Measurements from ENCODE around the gene RBBP8NL.

RBBP8NL gene

DNA sequence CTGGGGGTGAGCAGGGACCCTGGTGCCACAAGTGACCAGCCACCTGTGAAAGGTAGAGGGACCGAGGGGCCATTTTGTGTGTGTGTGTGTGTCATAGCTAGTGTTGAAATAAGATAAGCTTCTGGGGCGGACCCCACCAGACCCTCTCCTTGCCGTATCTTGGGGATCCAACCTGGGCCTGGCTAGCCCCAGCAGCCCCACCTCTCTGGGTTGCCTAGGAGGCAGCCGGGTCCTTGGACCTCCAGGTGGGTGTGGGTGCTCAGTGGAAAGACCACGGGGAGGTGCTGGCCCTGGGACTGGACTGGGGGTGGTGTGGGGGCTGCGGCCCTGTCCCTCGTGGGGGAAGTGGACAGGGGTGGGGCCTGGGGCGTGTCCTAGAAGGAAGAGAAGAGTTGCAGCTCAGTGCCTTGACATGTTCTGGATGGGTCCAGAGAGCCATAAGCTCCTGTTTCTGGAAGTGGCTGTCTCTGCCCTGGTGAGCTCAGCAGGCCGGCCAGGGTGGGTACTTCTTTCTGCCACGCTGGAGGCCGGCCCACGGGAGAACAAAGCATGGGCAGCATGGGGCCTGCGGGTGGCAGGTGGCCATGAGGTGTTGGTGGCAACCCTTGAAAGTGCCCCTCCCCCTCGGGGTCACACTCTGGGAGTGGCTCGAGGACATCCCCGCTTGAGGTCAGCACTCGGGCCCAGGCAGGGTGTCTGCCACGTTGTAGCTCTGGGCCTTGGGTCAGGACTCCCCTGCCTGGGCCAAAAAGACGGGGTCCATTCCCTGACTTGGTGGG is 8.4 kb downstream of the RBBP8NL start:
- Histone ChIP-seq H3K36me3 (ENCODE audit: insufficient read depth, low read length) (no peaks in the 10 kb centered on the region), H3K79me2 (ENCODE audit: insufficient read depth, low read length) (no peaks in the 10 kb centered on the region), H3K4me3 (ENCODE audit: low read depth, low read length, poor library complexity, severe bottlenecking) (no peak overlapping the region), H3K9me3 (ENCODE audit: low read length) (no peaks in the 10 kb centered on the region), H2AFZ (ENCODE audit: low read length) (no peak overlapping the region), H3F3A (ENCODE audit: insufficient read depth, low read length) (no peaks in the 10 kb centered on the region), H3K27ac (ENCODE audit: low read depth, low read length, poor library complexity, severe bottlenecking) (no peak overlapping the region), H3K4me2 (ENCODE audit: low read length) (no peak overlapping the region), H3K4me1 (ENCODE audit: insufficient read depth, low read length, severe bottlenecking) (no peaks in the 10 kb centered on the region), H3K9me2 (ENCODE audit: low read depth, low read length) (no peaks in the 10 kb centered on the region), H3K9ac (ENCODE audit: low read length) (no peak overlapping the region), H3K27me3 (ENCODE audit: insufficient read depth, low read length) (0 out of 2 replicates have a peak, but pooled peaks cover 7% of the 10 kb centered on the region), H4K20me1 (ENCODE audit: insufficient read depth, low read length) (no peaks in the 10 kb centered on the region)
- TF ChIP-seq EZH2 (IDR thresholded peaks at IDR 0.05; ENCODE audit: borderline replicate concordance, low read length): no peak
- TF ChIP-seq, protein P1, sequence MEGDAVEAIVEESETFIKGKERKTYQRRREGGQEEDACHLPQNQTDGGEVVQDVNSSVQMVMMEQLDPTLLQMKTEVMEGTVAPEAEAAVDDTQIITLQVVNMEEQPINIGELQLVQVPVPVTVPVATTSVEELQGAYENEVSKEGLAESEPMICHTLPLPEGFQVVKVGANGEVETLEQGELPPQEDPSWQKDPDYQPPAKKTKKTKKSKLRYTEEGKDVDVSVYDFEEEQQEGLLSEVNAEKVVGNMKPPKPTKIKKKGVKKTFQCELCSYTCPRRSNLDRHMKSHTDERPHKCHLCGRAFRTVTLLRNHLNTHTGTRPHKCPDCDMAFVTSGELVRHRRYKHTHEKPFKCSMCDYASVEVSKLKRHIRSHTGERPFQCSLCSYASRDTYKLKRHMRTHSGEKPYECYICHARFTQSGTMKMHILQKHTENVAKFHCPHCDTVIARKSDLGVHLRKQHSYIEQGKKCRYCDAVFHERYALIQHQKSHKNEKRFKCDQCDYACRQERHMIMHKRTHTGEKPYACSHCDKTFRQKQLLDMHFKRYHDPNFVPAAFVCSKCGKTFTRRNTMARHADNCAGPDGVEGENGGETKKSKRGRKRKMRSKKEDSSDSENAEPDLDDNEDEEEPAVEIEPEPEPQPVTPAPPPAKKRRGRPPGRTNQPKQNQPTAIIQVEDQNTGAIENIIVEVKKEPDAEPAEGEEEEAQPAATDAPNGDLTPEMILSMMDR (IDR thresholded peaks at IDR 0.05; ENCODE audit: low read length): no peak

DNA sequence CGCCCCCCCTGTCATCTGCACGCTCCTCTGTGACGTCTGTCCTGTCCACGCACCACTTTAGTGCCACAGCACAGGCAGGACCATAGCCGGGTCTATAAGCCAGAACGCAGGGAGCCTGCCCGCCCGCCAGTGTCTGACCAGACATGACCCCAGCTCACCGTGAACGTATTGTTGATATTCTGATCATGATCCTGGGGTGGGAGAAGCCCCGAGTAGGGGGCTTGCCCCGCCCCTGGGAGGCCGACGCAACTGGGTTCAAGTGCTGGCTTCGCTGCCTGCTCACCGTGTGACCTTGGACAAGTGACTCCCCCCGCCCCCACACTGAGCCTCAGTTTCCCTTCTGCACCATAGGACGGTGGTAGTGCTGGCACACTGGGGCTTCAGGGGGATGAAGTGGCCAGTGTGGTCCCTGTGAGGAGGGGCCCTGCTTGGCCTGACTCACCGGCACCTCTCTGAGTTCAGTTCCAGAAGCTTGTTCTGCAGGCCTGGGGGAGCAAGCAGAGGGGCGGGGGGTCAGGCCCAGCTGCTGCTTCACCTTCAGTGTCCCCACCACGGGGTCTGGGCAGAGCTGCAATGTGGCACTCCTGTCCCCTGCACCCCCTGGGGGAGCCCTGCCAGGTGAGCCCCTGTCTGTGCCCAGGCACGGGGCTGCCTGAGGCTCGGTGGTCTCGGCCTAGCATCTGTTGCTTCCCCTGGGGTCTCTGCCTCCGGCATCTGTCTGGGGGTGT is 9.2 kb downstream of the RBBP8NL start:
- H3K27ac ChIP-seq (ENCODE audit: low read depth, low read length, poor library complexity, severe bottlenecking): no peak overlapping the region
- 0 out of 2 replicates have a peak, but pooled peaks cover 7% of the 10 kb centered on the region for H3K27me3 ChIP-seq (ENCODE audit: insufficient read depth, low read length)
- no peaks in the 10 kb centered on the region for H3K79me2 ChIP-seq (ENCODE audit: insufficient read depth, low read length)
- H3F3A ChIP-seq (ENCODE audit: insufficient read depth, low read length): no peaks in the 10 kb centered on the region
- no peak overlapping the region for H2AFZ ChIP-seq (ENCODE audit: low read length)
- H4K20me1 ChIP-seq (ENCODE audit: insufficient read depth, low read length): no peaks in the 10 kb centered on the region
- H3K9ac ChIP-seq (ENCODE audit: low read length): no peak overlapping the region
- H3K4me3 ChIP-seq (ENCODE audit: low read depth, low read length, poor library complexity, severe bottlenecking): no peak overlapping the region
- H3K9me3 ChIP-seq (ENCODE audit: low read length): no peaks in the 10 kb centered on the region
- no peaks in the 10 kb centered on the region for H3K4me1 ChIP-seq (ENCODE audit: insufficient read depth, low read length, severe bottlenecking)
- no peak overlapping the region for H3K4me2 ChIP-seq (ENCODE audit: low read length)
- TF ChIP-seq, protein P1 (IDR thresholded peaks at IDR 0.05; ENCODE audit: low read length): no peak
- TF ChIP-seq EZH2 (IDR thresholded peaks at IDR 0.05; ENCODE audit: borderline replicate concordance, low read length): no peak
- no peaks in the 10 kb centered on the region for H3K9me2 ChIP-seq (ENCODE audit: low read depth, low read length)
- no peaks in the 10 kb centered on the region for H3K36me3 ChIP-seq (ENCODE audit: insufficient read depth, low read length)

DNA sequence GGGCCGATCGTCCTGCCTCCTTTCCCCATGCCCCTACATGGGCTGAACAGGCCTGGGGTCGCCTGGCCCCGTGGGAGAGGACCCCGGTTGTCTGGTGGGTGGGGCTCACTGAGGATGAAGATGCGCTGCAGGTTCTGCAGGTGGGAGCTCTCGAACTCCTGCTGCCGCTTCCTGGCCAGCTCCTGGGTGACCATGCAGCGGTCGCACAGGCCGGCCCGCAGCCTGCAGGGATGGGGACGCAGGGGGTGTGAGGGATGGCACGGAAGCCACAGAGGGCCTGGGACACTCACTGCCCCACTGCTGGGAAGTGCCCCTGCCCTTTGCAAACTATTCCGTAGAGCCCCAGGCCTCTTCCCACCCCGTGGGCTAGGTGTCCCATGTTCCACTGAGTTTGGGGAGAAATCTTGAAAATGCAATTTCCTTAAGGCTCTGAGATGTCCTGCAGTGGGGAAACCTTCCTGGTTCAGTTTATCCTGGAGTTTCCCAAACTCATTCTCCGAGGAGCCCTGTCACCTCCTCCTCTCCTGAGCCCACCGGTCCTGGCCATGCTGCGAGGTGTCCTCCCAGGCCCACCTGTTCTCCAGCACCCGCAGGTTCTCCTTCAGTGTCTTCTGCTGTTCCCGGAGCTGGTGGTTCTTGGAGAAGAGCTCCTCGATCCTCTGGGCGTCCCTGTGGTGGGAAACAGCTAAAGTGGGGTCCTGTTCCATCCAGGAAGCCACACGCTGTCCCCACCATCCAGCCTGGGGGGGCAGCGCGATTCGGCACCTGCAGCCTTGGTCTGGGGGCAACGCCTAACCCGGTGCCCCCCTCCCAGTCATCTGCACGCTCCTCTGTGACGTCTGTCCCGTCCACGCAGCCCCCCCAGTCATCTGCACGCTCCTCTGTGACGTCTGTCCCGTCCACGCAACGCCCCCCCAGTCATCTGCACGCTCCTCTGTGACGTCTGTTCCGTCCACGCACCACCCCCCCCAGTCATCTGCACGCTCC is 10.4 kb downstream of the RBBP8NL start:
- TF ChIP-seq EZH2 (IDR thresholded peaks at IDR 0.05; ENCODE audit: borderline replicate concordance, low read length): no peak
- TF ChIP-seq, protein P1 (IDR thresholded peaks at IDR 0.05; ENCODE audit: low read length): no peak

More for the DNA sequence above, 10.4 kb downstream of the RBBP8NL start:
- Histone ChIP-seq H3K4me1 (ENCODE audit: insufficient read depth, low read length, severe bottlenecking) (no peaks in the 10 kb centered on the region), H3K4me2 (ENCODE audit: low read length) (no peak overlapping the region), H3K4me3 (ENCODE audit: low read depth, low read length, poor library complexity, severe bottlenecking) (no peak overlapping the region), H3K36me3 (ENCODE audit: insufficient read depth, low read length) (no peaks in the 10 kb centered on the region), H4K20me1 (ENCODE audit: insufficient read depth, low read length) (no peaks in the 10 kb centered on the region), H3K9me3 (ENCODE audit: low read length) (no peaks in the 10 kb centered on the region), H2AFZ (ENCODE audit: low read length) (no peak overlapping the region), H3K9me2 (ENCODE audit: low read depth, low read length) (no peaks in the 10 kb centered on the region), H3K27me3 (ENCODE audit: insufficient read depth, low read length) (0 out of 2 replicates have a peak, but pooled peaks cover 7% of the 10 kb centered on the region), H3K27ac (ENCODE audit: low read depth, low read length, poor library complexity, severe bottlenecking) (no peak overlapping the region), H3F3A (ENCODE audit: insufficient read depth, low read length) (no peaks in the 10 kb centered on the region), H3K9ac (ENCODE audit: low read length) (no peak overlapping the region), H3K79me2 (ENCODE audit: insufficient read depth, low read length) (no peaks in the 10 kb centered on the region)

Measured in OCI-LY1 (cell line).